Activated T-helper 1 cell treated with anti-CD3 and anti-CD28 coated beads, Interleukin-2, amount 50 U/mL, for 16 hours (primary cell): ENCODE results near the gene MGMT.

Experiments
- DNase-seq, 2 donors: peaks; one replicate each; pipeline ENCODE4 v3.0.0-alpha.2; 2020; ENCODE audit warnings: low read depth in 1 of 2, low spot score in 1 of 2

MGMT gene

DNA sequence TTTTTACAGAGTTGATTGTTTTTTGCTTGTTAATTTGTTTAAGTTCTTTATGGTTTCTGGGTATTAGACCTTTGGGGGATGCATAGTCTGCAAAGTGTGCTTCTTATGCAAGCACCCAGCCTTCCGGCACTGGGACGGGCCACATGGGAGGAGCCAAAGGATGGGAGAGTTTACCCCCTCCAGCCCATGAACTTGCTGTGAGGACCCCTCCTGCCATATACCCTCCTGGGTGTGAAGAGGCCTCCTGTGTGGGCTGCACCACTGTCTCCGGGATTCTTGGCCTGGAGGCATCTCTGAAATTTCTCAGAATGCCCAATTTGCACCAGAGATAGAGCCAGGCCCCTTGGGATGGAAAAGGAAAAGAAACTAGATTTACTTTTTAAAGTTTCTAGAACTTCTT is 150.7 kb downstream of the MGMT start:
- DNase-seq: no peak

DNA sequence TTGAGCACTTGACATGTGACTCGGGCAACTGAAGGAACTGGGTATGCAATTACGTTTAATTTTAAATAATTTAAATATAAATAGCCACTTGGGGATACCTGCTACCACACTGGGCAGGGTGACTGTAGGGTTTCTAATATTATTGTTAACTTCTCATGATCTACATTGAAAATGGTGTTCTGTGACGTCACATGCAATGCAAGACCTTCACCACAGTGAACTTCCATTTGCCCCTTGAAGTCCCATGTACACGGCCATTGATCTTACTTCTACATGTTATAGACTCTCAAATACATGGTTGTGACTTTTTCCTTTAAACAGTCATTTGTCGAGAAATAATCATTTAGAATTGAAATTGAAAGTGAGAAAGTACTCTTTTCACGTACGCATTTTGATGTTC is 154.0 kb downstream of the MGMT start:
- DNase-seq: no peak

DNA sequence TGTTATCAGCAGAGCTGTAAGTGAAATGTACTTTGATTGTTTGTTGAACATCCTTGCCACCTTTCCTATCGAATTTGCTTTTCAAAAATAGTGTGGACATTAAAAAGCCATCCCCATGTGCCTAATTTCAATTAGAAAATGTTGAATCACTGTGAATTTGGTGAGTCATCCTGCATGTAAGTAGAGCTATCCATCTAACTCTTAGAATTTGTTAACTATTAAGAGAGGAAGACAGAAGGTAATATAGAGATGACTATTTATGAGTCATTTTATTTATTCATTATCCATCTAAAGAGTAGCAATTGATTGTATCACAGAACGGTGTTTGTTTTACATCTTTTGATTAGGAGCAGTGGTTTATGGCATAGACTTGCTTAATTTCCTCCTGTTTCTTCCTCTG is 154.7 kb downstream of the MGMT start:
- DNase-seq: no peak

DNA sequence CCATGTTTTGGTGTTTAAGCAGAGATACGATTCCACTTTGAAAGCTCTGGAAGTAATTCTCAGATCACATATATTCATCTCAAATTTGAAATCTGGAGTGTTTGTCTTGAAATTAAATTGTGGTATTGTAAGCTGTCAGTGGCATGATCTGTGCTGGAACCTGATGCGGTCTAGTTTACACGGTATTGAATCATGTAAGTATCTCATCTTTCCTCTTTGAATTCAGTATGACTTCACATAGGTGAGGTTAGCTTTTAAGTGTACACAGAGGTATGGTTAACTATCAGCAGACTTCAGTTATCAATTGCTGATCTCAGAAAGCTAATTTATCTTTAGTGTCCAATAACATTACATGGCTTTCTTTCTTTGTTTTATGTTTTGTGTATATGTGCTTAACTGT is 155.2 kb downstream of the MGMT start:
- no peak for DNase-seq

DNA sequence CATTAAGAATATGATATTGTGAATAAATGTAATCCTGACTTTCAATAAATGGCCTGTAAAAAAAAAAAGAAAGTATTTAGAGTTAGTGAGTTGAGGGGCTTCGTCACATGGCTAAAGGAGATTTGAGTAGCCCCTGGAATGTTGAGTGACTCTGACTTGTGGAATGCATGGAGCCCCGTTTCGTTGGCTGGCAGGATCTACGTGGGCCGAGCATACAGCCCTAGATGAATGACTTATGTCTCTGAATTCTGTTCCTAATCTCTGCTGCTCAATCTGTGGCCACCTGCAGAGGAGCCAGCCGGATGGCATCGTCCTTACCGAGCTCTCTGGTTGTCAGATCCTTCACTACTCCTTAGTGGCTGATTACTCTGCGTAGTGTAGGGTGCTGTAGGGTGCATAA is 155.7 kb downstream of the MGMT start:
- no peak for DNase-seq

DNA sequence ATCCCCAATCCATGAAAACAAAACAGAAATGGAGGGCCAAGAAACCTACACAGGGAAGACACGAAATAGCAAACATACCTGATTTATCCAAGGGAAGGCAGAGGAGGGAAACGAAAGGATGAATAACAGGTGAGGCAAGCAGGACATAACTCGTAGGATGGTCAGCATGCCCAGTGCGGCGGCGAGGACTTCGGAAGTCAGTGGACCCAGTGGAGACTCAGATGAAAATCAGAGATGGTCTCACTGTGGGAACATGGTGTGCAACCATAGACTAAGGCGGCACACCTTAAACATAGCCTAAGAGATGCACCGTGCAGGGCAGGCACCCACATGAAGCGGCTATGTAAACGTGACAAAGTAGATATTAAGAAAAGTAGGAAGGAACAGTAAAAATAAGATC is 157.5 kb downstream of the MGMT start:
- no peak for DNase-seq

DNA sequence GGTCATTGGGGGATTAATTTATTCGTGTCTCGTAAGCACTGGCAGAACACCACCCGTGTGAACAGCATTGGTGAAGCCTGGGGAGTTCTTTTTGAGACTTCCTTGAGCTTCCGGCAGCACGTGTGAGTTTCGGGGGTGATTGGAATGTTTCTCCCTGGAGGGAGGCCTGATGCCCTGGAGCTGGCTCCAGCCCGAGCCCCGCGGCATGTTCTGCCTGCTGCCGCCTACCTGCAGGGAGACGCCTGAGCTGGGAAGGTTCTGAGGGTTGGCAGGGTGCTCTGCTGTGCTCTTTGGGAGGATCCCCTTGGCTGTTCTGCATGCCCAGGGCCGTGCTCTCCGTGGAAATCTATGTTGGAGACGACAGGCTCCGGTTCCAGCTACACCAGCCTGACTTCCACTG is 159.3 kb downstream of the MGMT start:
- DNase-seq: no peak

DNA sequence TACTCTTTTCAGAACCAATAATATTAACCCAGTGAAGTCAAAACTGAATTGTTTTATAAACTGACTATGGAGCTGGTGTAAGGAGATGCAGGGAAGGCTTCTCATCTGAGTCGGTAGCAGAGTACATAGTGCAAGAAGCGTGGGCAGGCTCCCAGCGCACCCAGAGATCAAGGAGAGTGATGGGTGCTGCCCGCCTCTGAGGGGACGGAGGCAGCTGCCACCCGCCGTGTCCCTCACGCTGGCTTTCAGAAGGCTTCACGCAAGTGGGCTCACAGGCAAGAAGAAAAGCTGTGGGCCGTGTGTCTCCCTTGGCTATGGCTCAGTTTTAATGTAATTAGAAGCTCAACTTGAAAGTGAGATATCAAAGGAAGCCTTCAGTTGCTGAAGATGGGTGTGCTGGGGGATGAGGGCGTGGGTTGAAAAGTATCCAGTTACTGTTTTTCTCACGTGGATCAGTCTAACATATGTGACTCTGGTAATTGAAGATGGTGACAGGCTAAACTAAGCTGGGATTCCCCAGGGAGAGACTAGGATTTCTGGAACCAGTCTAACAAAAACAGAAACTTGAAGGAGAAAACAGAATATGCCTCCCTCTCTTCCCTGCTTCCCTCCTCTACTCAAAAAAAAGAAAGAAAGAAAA is 159.9 kb downstream of the MGMT start:
- no peak for DNase-seq

DNA sequence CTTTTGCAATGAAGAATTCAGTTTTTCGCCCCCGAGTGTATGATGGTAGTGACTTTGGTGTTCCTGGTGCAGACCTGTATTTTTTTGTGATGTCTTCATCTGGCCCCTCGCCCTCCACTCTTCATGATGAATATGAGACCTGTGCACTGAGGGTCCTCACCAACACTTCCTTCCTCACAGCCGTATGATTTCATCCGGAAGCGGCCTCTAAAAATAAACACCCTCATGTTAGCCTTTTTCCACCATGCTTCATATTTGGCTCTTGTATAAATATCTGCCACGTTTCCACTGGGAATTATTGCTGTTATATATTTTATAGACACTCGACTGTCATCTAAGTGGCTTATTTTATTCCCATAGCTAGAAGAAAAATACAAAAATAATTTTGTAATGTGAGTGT is 160.4 kb downstream of the MGMT start:
- no peak for DNase-seq

DNA sequence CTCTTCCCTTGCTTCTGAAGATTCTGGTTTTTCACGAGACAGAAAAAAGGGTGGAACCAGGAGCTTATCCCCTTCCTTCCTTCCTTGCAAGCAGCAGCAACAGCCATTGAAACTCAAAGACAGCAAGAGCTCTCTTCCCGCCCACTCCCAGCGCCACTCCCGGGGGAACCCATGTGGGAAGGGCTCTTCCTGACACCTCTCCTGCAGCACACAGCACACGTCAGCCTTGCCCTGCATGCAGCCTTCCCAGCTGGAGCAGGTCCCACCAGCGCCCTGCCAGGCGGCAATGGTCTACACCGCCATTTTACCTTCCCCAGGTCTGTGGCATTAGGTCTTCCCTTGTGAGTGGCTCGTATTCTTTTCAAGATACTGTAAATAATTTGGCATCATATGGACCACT is 161.8 kb downstream of the MGMT start:
- DNase-seq: no peak

DNA sequence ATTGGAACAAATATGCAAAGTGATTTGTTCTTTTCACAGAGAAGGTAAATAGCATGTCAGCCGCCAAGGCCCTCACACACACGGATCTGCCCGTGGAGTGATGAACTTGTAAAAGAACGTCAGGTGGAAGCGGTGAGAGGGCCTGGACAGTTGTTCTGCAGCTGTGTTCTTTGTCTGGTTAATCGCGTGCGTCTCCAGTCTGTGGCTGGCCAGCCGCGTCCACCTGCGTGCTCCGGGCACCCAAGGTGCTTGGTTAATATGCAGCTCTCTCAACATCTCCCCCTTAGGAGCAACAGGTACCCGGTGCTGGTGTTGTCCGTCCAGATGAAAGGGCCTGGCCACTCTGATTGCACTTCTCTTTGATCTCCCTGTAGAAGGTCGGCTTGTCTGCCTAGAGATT is 162.9 kb downstream of the MGMT start:
- no peak for DNase-seq

DNA sequence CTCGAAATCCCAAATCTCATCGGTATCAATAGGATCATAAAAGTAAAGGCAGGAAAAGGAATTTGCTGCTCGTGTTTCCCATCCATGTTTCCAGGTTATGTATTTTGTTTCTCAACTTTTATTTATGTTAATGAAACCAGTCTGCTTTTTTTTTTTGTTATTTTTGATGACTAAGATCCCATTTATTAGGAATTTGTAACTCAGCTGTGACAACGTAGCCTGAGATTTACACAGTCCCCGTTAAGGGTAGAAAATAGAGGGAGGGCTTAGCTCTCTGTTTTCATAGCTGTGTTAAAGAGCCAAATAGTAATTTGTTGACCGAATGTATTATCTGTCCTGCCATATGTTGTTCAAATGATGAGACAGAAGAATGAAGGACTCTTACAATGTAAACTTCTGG is 164.0 kb downstream of the MGMT start:
- DNase-seq: no peak

DNA sequence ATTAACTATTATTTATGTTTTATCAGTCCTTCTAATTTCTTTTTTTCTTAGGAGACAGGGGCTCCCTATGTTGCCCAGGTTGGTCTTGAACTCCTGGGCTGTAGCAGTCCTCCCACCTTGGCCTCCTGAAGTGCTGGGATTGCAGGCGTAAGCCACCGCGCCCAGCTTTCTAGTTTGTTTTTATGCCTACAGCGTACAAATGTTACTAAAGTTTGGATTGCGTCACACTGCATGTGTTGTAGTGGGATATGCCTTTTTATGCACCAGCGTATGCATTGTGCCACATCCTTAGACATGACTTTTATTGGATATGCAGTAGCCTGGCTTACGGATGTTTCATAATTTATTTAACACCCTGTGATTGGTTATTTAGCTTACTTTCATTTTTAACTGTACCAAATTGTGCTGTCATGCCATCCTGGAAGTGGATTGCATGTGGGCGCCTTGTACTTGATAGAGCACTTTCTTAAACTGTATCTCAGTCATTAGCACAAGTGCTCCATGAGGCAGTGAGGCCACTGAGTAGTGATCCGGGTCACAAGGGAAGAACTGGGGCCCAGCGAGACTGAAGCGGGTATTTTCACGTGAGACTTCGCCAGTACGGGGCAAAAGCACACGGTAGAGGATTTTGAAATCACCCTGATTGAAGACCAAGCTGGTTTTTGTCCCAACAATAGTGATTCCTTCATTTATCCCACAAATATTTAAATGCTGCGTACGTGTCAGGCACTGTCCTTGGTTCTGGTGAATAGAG is 165.0 kb downstream of the MGMT start:
- DNase-seq: no peak

DNA sequence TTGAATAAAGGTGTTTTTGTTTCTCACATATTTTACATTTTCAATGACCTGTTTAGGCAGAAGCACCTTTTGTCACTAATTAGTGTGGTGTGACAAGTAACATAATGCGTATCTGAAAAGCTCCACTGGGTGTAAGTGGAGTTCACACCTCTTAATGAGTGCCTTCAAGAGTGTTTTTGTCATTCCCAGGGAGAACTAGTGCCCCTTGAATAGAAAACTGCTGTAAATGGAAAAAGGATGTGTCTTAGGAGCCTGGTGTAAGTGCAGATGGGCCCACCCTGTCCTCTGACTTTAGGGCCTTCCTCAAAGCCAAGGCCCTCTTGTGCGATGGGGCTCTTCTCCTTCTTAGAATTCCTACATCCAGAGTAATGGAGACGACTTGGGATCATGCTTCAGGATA is 170.0 kb downstream of the MGMT start:
- no peak for DNase-seq

DNA sequence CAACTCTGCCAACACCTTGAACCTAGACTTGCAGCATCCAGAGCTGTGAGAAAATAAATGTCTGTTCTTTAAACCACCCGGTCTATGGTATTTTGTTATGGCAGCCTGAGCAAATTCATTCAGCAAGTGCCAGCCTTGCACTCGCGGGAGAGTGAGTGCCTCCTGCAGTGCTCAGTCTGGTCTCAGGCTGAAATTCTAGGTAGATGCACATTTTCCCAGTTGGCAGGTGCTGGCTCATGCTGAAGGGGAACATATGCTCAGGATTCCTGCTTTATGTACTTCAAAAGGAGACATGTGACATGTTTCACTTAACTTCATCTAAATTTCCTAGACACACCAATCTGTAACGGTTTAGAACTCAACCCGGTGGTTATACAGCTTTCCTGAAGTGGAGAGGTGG is 170.8 kb downstream of the MGMT start:
- no peak for DNase-seq

DNA sequence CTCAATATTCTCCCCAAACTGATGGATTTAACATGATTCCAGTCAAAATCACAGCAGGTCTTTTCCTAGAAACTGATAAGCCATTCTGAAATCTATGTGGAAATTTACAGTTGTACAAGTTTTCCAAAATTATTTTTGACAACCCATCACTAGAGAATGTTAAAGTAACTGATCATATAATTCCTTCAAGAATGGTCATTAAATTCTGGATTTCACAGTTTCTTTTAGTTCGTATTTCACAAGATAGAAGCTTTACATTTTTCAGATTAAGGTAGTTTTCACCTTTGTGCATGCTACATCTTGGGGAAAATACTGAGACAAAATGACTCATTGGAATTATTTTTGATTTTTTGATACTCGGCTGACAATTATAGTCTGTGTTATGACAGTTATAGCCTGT is 174.3 kb downstream of the MGMT start:
- DNase-seq: no peak

DNA sequence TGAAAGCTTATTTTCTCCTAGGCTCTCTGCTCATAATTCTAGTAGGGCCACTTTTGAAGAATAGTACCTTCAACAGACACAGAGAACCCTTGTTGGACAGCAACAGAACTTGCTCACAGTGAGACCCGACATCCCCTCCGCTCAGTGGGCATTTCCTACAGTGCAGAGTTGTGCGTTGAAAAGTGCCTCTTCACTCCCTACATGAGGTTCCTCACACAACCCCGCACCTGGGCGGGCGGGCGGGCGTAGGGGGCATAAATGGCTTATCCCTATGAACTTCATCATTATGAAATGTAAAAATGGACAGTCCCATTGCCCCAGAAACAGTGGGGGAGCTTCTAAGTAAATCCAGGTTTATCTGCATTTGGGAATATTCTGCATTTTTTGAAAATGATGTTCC is 174.9 kb downstream of the MGMT start:
- DNase-seq: no peak

DNA sequence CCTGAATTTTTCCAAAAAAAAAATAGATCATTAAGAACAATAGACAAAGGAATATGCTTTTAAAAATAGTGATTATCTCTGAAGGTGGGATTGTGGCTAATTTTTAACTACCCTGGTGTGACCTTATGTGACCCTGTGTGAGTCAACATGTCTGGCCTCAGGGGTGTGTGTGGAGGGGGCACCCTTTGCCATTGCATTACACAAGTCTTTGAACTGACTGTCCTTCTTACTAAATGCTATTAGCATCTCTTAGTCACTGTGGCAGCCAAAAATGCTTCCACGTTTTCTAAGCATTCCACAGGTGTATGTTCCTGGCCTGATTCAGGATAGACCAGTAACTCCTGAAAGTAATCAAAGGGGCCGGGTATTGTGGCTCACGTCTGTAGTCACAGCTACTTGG is 175.4 kb downstream of the MGMT start:
- DNase-seq: no peak

DNA sequence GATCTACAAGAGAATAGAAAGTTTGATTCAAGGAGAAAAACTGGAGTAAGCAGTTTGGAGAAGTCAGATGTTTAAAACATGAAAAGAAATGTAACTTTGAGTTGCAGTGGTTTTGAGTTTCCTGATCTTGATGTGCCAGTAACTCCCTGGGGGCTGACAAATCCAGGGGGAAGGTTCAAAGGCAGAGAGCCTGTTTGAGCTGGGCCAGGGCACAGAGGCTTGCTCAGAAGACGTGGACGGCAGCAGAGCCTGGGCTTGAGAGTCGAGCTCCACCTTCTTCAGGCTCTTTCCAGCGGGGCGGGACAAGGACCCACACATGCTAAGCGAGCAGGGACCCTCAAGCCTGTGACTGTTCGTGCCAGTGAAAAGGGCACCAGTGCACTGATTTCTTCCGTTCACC is 176.2 kb downstream of the MGMT start:
- no peak for DNase-seq

DNA sequence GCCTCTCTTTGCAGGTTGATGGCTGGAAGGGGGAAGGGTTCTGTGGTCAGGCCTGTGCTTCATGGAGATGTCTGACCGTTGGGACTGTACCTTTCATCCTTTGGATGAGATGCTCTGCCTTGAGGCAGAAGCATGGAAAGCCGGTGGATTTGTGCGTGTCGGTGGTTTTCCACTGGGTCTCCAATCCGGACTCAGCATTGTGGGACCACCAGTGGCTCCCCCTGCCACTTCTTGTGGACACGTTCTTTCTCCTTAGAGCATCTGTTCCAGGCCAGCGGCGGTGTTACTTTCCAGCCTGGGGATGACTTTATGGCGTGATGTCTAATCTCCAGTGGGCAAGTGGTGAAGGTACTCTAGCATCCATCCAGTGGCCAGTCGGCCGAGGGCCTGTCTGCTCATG is 178.4 kb downstream of the MGMT start:
- no peak for DNase-seq

DNA sequence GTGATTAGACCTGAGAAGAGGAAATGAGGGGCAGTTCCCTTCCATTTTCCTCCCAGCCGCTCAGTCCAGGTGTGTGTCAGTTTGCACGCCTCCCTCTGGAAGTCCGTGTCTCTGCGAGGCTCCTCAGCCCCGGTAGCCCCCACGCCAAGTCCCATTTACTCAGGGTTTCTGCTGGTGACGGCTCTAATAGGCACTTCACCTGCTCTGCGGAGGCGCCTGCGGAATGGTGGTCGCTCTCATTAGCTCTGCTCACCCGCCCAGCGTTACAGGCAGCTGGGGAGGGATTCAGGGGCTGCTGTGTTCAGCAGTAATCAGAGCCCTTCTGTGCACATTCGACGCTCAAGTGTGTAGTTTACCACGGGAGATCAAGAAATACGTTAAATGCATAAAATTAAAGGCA is 179.9 kb downstream of the MGMT start:
- DNase-seq: no peak

DNA sequence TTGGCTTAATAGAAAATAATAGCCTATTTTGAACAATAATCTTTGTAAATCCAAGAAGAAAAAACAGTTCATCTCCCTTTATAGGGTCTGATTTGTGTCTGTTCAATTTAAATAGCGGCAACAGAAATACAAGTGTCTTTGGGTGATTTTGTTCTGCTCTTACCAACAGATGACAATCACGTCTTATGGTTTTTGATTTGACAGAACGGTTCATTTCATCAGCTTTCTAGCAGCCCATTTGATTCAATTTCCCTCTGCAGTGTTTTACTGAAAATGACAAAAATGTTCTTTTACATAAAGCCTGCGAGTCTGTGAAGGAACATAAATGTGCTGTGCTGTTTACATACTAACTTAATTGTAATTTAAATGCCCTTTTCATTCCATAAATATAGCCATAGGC is 180.5 kb downstream of the MGMT start:
- no peak for DNase-seq

DNA sequence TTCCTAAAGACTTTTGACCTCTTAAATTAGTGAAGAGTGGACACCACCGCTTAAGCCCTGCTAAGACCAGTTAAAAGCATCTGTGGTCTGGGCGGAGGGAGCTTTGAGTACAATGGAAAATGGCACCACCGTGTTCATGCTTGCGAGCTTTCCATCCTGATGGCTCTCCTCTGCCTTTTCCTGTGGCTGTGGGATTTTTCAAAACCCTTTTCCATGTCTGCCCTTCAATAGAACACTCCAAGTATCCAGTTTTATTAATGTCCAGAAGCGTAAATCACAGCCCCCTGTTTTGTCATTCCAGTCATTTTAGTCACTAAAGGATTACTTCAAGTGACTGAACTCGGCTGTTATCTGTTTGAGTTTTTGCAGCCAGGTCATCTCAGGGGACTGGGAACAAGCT is 181.8 kb downstream of the MGMT start:
- no peak for DNase-seq
